ENCODE results near the gene EEFSEC. TPM values are rescaled to one million over a fixed set of nuclear protein-coding genes. Genes with fewer than 3 reads are reported as not detected.

Gene EEFSEC
- total RNA-seq, 1 experiment from 2014 or later = 14.6 TPM

- in situ Hi-C loops (cut with HindIII; ENCODE audit: low sequenced_read_pairs) = no loop called here
- DNase-seq (ENCODE audit: low spot score) = no peak
Observed at GRCh38 chr3:128178782-128179483, 25.7 kb downstream of the EEFSEC start.

GRCh38 chr3:128179484-128179819 lies 26.2 kb downstream of the EEFSEC start:
- in situ Hi-C loops (cut with HindIII; ENCODE audit: low sequenced_read_pairs) = no loop called here
- no peak for DNase-seq (ENCODE audit: low spot score)

GRCh38 chr3:128180436-128180835 lies 27.2 kb downstream of the EEFSEC start:
- in situ Hi-C loops (cut with HindIII; ENCODE audit: low sequenced_read_pairs) = no loop called here
- DNase-seq (ENCODE audit: low spot score) = no peak

GRCh38 chr3:128180913-128181312 lies 27.6 kb downstream of the EEFSEC start:
- in situ Hi-C loops (cut with HindIII; ENCODE audit: low sequenced_read_pairs) = no loop called here
- DNase-seq (ENCODE audit: low spot score) = no peak

- in situ Hi-C loops (cut with HindIII; ENCODE audit: low sequenced_read_pairs) = no loop called here
Observed at GRCh38 chr3:128182656-128183055, 29.4 kb downstream of the EEFSEC start.

GRCh38 chr3:128185630-128186447 lies 32.6 kb downstream of the EEFSEC start:
- DNase-seq (ENCODE audit: low spot score) = no peak
- in situ Hi-C loops (cut with HindIII; ENCODE audit: low sequenced_read_pairs) = no loop called here

More at GRCh38 chr3:128182656-128183055, 29.4 kb downstream of the EEFSEC start:
- DNase-seq (ENCODE audit: low spot score) = no peak

GRCh38 chr3:128187495-128187894 lies 34.2 kb downstream of the EEFSEC start:
- in situ Hi-C loops (cut with HindIII; ENCODE audit: low sequenced_read_pairs) = no loop called here
- no peak for DNase-seq (ENCODE audit: low spot score)

- in situ Hi-C loops (cut with HindIII; ENCODE audit: low sequenced_read_pairs) = no loop called here
- DNase-seq (ENCODE audit: low spot score) = no peak
Observed at GRCh38 chr3:128188326-128188725, 35.0 kb downstream of the EEFSEC start.

- in situ Hi-C loops (cut with HindIII; ENCODE audit: low sequenced_read_pairs) = no loop called here
- no peak for DNase-seq (ENCODE audit: low spot score)
Observed at GRCh38 chr3:128188956-128189355, 35.7 kb downstream of the EEFSEC start.

GRCh38 chr3:128190501-128190900 lies 37.2 kb downstream of the EEFSEC start:
- in situ Hi-C loops (cut with HindIII; ENCODE audit: low sequenced_read_pairs) = no loop called here
- no peak for DNase-seq (ENCODE audit: low spot score)

- in situ Hi-C loops (cut with HindIII; ENCODE audit: low sequenced_read_pairs) = no loop called here
- no peak for DNase-seq (ENCODE audit: low spot score)
Observed at GRCh38 chr3:128192131-128192530, 38.9 kb downstream of the EEFSEC start.

GRCh38 chr3:128193168-128193567 lies 39.9 kb downstream of the EEFSEC start:
- in situ Hi-C loops (cut with HindIII; ENCODE audit: low sequenced_read_pairs) = no loop called here
- DNase-seq (ENCODE audit: low spot score) = no peak

- in situ Hi-C loops (cut with HindIII; ENCODE audit: low sequenced_read_pairs) = no loop called here
- DNase-seq (ENCODE audit: low spot score) = no peak
Observed at GRCh38 chr3:128194843-128195242, 41.6 kb downstream of the EEFSEC start.

- in situ Hi-C loops (cut with HindIII; ENCODE audit: low sequenced_read_pairs) = no loop called here
- no peak for DNase-seq (ENCODE audit: low spot score)
Observed at GRCh38 chr3:128195369-128195768, 42.1 kb downstream of the EEFSEC start.

- in situ Hi-C loops (cut with HindIII; ENCODE audit: low sequenced_read_pairs) = no loop called here
Observed at GRCh38 chr3:128195802-128196201, 42.5 kb downstream of the EEFSEC start.

GRCh38 chr3:128196647-128197046 lies 43.4 kb downstream of the EEFSEC start:
- DNase-seq (ENCODE audit: low spot score) = no peak
- in situ Hi-C loops (cut with HindIII; ENCODE audit: low sequenced_read_pairs) = no loop called here

More at GRCh38 chr3:128195802-128196201, 42.5 kb downstream of the EEFSEC start:
- no peak for DNase-seq (ENCODE audit: low spot score)

GRCh38 chr3:128197855-128198254 lies 44.6 kb downstream of the EEFSEC start:
- in situ Hi-C loops (cut with HindIII; ENCODE audit: low sequenced_read_pairs) = no loop called here
- DNase-seq (ENCODE audit: low spot score) = no peak

GRCh38 chr3:128198313-128198712 lies 45.0 kb downstream of the EEFSEC start:
- no peak for DNase-seq (ENCODE audit: low spot score)
- in situ Hi-C loops (cut with HindIII; ENCODE audit: low sequenced_read_pairs) = no loop called here

GRCh38 chr3:128199110-128199509 lies 45.8 kb downstream of the EEFSEC start:
- DNase-seq (ENCODE audit: low spot score) = no peak
- in situ Hi-C loops (cut with HindIII; ENCODE audit: low sequenced_read_pairs) = no loop called here

GRCh38 chr3:128201158-128201755 lies 48.0 kb downstream of the EEFSEC start:
- in situ Hi-C loops (cut with HindIII; ENCODE audit: low sequenced_read_pairs) = no loop called here
- DNase-seq (ENCODE audit: low spot score) = no peak
